HG03571 (cell line): Measurements from ENCODE around the gene TRIM73.
"Not testable (repeated sequence)": the region's sequence is repeated elsewhere in the genome, so short reads cannot be mapped to it uniquely, and the experiment has no call there.

Experiments used
- ATAC-seq: cut with Tn5 transposase; IDR thresholded peaks from one replicate; pipeline ENCODE4 v1.9.1; 2021; ENCODE audit not compliant: unreplicated experiment

TRIM73 gene

DNA sequence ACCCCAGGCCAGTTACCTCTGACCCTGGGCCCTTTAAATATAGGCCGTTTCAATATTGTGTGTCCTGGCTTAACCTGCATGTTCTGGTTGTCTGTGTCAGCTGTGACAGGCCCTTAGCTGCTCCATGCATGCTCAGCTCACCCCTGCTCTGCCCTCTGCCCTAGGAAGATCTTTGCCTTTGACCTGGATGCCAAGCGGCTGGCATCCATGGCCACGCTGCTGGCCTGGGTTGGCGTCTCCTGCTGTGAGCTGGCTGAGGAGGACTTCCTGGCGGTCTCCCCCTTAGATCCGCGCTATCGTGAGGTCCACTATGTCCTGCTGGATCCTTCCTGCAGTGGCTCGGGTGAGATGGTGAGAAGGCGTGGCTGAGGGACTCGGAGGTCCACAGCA lies 20.0 kb downstream of the TRIM73 start:
- not testable (repeated sequence) for ATAC-seq

- not testable (repeated sequence) for ATAC-seq
Measured at GRCh38 chr7:75415829-75416373, 20.5 kb downstream of the TRIM73 start.

GRCh38 chr7:75416787-75417186 lies 21.4 kb downstream of the TRIM73 start:
- ATAC-seq, result not testable (repeated sequence)

- ATAC-seq, result not testable (repeated sequence)
Measured at GRCh38 chr7:75418292-75418858, 22.9 kb downstream of the TRIM73 start.

- ATAC-seq, result not testable (repeated sequence)
Measured at GRCh38 chr7:75419210-75419609, 23.8 kb downstream of the TRIM73 start.

DNA sequence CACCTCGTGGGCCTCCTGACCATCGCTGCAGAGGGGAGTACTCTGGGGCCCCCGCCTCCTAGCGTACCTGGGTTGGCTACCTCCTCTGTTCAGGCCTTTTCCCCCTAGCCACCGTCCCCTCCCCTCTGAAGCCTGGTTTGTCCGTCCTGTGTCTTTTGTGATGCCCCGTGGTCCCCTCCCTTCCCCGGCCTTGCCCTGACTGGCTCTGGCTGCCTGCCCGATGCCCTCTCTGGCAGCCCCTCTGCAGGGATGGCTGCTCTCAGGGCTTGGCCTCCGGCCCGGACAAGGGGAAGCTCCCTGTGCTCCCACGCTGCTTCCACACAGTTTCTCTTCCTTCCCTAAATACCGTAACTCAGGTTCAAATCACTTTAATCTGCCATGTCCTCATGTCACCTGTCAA lies 24.3 kb downstream of the TRIM73 start:
- ATAC-seq, result not testable (repeated sequence)

DNA sequence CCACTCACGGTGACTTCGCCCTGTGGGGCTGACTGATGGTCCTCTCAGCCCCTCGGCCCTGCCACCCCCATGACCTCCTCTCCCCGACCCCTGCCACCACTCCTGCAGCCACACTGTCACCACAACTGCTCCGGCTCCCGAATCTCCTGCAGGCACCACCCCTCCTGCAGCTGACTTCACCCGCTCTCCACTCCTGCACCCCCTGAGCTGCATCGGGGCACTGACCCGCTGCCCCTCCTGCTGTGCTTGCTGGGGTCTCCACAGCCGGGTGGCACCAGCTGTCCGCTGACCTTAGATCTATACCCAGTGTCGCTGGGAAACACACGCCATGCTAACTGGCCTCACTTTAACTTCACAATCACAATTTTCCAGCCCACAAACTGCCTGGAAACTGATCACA lies 24.7 kb downstream of the TRIM73 start:
- ATAC-seq, result not testable (repeated sequence)

- ATAC-seq, result not testable (repeated sequence)
Measured at GRCh38 chr7:75421798-75422710, 26.6 kb downstream of the TRIM73 start.

- ATAC-seq, result not testable (repeated sequence)
Measured at GRCh38 chr7:75423481-75423880, 28.1 kb downstream of the TRIM73 start.

DNA sequence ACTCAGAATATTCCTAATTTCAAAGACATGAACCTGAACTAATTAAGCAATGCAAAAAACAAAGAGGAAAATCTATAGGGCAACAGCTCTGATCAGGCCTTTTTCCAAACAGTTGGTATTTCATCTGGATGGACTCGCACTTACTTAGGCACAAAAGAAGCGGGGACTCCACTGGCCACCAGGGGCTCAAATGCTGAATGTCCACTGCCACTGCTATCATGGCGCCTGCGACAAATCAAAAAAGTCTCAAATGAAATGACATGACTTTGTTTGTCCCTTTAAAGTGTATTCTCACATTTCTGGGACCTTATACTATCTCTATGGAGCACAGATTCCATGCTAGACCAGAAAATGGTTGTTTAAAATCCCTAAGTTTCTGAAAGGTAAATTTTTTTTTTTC lies 43.6 kb downstream of the TRIM73 start:
- ATAC-seq, result not testable (repeated sequence)

- ATAC-seq, result not testable (repeated sequence)
Measured at GRCh38 chr7:75442101-75442464, 46.7 kb downstream of the TRIM73 start.

GRCh38 chr7:75442465-75443111 lies 47.2 kb downstream of the TRIM73 start:
- peak; percentile 78 for ATAC-seq

- ATAC-seq, result not testable (repeated sequence)
Measured at GRCh38 chr7:75449946-75450345, 54.5 kb downstream of the TRIM73 start.

DNA sequence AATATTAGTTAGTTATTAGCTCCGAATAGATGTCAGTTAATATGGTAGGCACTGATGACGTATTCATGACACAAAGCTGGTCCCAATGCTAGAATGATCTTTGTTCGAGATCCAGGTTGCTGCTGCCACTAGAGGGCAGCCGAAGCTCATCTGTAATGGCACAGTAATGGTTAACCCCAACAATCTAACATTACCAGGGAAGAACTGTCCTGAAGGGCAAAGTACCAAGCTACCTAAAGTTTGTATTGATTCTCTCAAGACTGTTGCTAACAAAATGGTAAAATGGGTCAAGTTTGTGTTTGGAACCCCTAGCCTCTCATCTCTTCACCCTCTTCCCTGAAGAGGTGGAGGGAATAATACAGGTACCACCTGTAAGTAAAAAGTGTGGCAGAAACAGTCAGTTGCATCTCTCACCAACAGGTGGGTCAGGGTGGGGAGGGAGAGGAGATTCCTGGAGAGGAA lies 57.1 kb downstream of the TRIM73 start:
- ATAC-seq, result peak; percentile 66
